ENCODE measurements around the gene ZBTB25.
A peak's percentile ranks its signal among the peaks of the same experiment; 100 is the strongest.

Gene ZBTB25, protein sequence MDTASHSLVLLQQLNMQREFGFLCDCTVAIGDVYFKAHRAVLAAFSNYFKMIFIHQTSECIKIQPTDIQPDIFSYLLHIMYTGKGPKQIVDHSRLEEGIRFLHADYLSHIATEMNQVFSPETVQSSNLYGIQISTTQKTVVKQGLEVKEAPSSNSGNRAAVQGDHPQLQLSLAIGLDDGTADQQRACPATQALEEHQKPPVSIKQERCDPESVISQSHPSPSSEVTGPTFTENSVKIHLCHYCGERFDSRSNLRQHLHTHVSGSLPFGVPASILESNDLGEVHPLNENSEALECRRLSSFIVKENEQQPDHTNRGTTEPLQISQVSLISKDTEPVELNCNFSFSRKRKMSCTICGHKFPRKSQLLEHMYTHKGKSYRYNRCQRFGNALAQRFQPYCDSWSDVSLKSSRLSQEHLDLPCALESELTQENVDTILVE

GRCh38 chr14:64503434-64504309, at the start of gene ZBTB25:
Gene ZBTB25 (minus strand): TSS chr14:64503838. CDS start chr14:64490533, 13,305 bp downstream.
- peak; percentile 79 to 93 (median 90) for DNase-seq (ENCODE audit: low read depth in 3 of 3, low spot score in 1 of 3)

DNA sequence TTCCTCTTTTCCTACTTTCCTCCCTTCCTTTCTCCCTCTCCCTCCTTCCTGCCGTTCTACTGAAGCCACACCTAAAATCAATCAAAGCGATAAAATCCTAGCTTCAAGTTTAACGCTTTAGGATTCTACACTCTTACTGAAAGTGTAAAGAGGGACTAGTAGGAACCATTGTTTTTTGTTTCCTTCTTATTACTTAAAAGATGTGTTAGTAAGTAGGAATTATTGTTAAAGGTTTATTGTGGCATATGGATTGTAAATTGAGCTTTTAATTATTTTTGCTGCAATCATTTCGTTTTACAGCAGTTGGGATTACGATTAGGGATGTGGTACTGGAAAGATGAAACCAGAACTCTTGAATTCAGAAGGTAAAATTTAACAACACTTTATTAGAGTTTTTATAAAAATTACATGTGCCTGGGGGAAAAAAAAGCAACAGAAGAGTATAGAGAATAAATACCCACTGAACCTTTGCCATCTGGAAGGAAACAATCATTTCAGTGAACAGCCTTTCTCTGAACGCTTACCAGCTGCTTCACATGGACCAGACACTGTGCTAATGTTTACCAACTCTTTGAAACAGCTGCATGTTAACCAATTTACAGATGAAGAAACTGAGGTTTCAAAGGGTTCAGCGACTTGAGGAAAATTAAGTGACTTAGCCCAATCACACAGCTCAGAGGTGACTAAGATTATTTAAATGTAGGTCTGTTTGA, 47.1 kb upstream of the ZBTB25 start:
- DNase-seq (ENCODE audit: low read depth in 3 of 3, low spot score in 1 of 3) = no peak

GRCh38 chr14:64549791-64550620, 46.4 kb upstream of the ZBTB25 start, which contains the start of gene PPP1R36:
Gene PPP1R36 (plus strand): TSS chr14:64549961. CDS start chr14:64549998, 37 bp downstream.
- DNase-seq (ENCODE audit: low read depth in 3 of 3, low spot score in 1 of 3) = peak in 1 of 3 donors; percentile 25

DNA sequence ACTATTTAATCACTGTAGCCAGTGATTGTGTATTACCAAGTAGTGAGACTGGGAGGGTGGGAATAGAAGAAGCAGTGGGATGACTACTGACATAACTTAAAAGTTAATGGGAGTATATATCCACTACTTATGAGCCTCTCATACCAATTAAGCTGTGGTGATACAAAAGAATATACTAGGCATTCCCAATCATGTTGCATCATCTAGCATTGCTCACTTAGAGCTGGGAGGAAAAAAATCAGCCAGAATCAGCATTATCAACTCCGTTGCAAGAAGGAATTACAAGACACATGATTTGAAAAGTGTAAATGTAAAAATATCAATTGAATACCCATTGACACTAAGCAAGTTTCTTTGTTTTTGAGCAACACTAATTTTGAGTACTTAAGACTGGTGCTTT, 45.4 kb upstream of the ZBTB25 start:
- DNase-seq (ENCODE audit: low read depth in 3 of 3, low spot score in 1 of 3) = no peak

DNA sequence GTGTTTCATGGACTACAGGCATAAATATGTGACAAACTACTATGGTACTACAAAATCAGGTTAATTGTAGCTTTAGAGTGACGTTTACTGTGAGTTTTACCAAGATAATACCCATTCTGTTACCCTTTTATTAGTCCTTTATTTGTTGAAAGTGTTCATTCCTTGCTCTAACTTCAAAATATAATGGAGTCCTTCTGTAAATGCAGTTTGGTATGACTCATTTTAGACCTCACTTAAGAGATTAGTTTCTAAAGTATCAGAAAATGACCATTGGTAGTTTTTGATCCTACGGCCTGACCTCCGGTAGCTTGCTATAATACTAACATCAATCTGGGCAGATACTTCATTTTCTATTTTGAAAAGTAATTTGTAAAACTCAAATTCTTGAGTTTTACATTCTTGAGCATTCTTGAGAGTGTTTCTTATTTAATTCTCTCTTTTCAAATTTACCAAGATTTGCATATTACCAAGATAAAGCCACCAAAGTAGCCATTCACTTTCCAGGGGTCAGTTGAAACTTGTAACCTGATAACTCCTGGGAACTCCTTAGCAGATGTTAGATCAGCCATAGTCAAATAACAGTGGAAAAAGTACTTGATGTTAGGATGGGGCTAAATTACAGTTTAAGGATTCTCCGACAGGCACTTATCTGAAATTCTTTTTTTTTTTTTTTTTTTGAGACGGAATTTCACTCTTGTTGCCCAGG, 41.1 kb upstream of the ZBTB25 start:
- no peak for DNase-seq (ENCODE audit: low read depth in 3 of 3, low spot score in 1 of 3)

DNA sequence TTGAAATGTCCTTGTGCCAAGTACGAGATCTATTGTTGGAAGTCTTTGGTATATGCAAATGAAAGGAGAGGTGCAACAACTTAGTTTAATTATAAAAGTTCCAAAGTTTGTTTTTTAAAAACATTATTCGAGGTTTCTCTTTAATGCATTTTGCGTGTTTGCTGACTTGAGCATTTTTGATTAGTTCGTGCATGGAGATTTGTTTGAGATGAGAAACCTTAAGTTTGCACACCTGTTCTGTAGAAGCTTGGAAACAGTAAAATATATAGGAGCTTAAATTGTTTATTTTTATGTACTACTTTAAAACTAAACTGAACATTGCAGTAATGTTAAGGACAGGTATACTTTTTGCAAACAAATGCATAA, 39.2 kb upstream of the ZBTB25 start:
- no peak for DNase-seq (ENCODE audit: low read depth in 3 of 3, low spot score in 1 of 3)

GRCh38 chr14:64541972-64542835, 38.6 kb upstream of the ZBTB25 start:
- DNase-seq (ENCODE audit: low read depth in 3 of 3, low spot score in 1 of 3) = no peak

GRCh38 chr14:64541261-64541971, 37.8 kb upstream of the ZBTB25 start:
- no peak for DNase-seq (ENCODE audit: low read depth in 3 of 3, low spot score in 1 of 3)

DNA sequence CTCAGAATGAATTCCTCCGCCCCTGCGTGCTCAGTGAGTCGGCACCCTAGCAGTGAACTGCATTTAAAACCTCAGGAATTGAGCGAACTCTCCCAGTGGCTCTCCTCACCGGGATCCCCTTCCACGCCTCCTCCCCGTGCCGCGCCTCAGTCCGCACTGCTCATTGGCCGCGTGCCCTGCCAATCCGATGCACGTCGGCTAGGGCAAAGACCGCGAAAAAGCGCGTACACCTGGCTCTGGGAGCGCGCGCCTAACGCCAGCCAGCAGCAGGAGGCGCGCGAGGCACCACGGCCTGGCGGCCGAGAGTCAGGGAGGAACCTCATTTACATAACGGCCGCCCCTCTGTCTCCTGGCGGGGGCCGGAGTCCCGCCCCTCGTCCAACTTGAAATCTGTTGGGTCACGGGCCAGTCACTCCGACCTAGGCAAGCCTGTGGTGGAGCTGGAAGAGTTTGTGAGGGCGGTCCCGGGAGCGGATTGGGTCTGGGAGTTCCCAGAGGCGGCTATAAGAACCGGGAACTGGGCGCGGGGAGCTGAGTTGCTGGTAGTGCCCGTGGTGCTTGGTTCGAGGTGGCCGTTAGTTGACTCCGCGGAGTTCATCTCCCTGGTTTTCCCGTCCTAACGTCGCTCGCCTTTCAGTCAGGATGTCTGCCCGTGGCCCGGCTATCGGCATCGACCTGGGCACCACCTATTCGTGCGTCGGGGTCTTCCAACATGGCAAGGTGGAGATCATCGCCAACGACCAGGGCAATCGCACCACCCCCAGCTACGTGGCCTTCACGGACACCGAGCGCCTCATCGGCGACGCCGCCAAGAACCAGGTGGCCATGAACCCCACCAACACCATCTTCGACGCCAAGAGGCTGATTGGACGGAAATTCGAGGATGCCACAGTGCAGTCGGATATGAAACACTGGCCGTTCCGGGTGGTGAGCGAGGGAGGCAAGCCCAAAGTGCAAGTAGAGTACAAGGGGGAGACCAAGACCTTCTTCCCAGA, 36.9 kb upstream of the ZBTB25 start, which contains the start of gene HSPA2:
Gene HSPA2 (plus strand): TSS at position 534 of the 995 bp plus-strand sequence. CDS start 109 bp downstream, at position 643.
- DNase-seq (ENCODE audit: low read depth in 3 of 3, low spot score in 1 of 3) = peak; percentile 78 to 88 (median 86)

GRCh38 chr14:64536488-64537245, 33.0 kb upstream of the ZBTB25 start:
- no peak for DNase-seq (ENCODE audit: low read depth in 3 of 3, low spot score in 1 of 3)

- no peak for DNase-seq (ENCODE audit: low read depth in 3 of 3, low spot score in 1 of 3)
Measured at GRCh38 chr14:64531567-64531966, 27.9 kb upstream of the ZBTB25 start.

DNA sequence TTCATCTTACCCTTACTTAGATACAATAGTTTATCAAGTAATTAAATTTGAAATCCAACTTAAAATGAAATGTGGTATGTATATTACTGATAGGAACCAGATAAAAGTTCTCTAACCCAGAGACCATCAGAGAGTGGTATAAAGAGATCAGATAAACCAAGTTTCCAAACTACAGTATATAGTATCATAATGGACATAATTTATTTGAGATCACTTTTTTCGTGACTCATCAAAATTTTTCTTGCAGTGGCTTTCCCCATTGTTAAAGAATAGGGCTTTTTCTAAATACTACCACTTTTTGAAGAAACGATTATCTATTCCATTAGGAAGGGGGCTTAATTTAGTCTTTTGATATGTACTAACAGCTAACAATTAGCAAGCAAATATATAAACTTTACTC, 21.7 kb upstream of the ZBTB25 start:
- DNase-seq (ENCODE audit: low read depth in 3 of 3, low spot score in 1 of 3) = no peak

DNA sequence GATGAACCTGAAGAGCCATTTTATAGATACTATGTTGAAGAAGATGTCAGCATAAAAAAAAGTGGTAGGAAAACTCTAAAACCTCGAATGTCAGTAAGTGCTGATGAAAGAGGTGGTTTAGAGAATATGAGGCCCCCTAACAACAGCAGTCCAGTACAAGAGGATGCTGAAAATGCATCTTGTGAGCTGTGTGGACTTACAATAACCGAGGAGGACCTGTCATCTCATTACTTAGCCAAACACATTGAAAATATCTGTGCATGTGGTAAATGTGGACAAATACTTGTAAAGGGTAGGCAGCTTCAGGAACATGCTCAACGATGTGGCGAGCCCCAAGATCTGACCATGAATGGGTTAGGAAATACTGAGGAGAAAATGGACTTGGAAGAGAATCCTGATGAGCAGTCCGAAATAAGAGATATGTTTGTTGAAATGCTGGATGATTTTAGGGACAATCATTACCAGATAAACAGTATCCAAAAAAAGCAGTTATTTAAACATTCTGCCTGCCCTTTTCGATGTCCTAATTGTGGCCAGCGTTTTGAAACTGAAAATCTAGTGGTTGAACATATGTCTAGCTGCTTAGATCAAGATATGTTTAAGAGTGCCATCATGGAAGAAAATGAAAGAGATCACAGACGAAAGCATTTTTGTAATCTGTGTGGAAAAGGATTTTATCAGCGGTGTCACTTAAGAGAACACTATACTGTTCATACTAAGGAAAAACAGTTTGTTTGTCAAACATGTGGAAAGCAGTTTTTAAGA, 19.1 kb upstream of the ZBTB25 start:
- no peak for DNase-seq (ENCODE audit: low read depth in 3 of 3, low spot score in 1 of 3)

DNA sequence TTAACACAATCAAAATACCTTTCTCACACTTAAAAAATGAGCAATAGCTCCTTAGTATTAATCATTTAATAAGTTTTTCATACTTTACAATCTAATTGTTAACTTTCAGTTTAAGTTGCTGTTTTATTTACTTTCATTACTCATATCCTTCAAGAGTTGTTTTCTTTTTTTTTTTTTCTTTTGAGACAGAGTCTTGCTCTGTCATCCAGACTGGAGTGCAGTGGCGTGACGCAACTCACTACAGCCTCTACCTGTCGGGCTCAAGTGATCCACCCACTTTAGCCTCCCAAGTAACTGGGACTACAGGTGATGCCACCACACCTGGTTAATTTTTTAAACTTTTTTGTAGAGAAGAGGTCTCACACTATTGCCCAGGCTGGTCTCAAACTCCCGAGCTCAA, 17.1 kb upstream of the ZBTB25 start:
- no peak for DNase-seq (ENCODE audit: low read depth in 3 of 3, low spot score in 1 of 3)

GRCh38 chr14:64518229-64518628, 14.6 kb upstream of the ZBTB25 start:
- DNase-seq (ENCODE audit: low read depth in 3 of 3, low spot score in 1 of 3) = no peak
